IPS-NIHi11 (cell line): ENCODE results near the gene INPP5E.

ENCODE experiments used
- DNase-seq: peaks from one replicate; pipeline ENCODE4 v3.0.0; 2012; ENCODE audit warnings: mixed read lengths, low spot score

The INPP5E gene

DNA sequence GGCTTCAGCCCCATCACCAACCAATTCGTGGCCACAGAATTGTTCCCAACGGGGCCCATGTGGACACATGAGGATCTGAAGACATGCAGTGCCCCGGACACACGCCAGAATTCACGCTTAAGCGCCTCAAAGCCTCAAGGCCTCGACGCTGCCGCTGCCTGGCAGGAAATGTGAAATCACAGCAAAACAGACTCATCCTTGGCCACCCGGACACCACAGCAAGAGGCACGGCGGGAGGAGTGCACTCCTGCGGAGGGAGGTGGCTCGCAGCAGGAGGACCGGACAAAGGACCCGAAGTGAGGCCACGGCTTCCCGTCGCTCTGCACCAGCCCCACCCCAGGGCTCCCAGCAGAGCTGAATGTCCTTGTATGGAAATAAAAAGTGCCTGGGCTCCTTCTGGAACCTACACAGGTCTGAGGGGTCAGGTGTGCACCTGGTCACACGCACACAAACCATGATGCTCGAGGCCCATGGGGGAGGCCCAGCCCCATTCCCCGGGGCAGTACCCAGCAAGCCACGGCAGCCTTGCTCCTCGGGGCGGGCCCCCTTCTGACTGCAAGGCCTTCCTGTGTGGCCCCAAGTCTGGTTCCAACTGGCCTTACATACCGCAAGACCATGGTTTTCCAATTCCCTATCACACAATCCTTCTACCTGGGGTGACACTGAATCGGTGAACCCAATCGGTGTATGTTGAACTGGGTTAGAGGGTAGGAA is 33.2 kb upstream of the INPP5E start:
- DNase-seq, result no peak

DNA sequence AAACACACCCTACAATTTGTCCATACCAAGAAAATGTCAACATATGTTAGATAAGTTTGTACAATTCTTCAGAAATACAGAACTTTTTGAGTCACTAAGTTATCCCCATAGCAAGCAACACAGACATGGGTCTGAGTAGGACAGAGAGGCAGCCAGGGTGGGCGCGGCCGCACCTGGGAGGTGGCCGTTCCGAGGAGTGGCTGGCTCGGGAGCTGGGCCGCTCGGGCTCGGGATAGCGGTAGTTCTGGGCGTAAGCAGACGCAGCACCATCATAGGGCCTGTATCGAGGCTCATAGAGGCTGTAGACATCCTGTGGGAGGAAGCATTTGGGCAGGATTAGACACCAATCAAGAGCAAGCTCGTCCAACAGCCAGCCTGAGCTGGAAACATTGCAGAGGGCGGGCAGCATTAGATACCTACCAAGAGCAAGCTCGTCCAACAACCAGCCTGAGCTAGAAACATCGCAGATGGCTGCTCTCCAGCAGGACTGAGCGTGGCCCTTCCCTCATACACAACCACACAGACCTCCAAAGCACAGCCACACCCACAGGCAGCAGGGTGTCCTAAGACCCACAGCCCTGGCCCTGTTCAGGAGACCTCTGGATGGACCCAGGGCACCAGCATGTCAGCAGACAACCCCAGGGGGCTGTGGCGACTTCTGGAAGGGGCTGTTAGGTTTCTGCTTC is 32.3 kb upstream of the INPP5E start:
- no peak for DNase-seq

DNA sequence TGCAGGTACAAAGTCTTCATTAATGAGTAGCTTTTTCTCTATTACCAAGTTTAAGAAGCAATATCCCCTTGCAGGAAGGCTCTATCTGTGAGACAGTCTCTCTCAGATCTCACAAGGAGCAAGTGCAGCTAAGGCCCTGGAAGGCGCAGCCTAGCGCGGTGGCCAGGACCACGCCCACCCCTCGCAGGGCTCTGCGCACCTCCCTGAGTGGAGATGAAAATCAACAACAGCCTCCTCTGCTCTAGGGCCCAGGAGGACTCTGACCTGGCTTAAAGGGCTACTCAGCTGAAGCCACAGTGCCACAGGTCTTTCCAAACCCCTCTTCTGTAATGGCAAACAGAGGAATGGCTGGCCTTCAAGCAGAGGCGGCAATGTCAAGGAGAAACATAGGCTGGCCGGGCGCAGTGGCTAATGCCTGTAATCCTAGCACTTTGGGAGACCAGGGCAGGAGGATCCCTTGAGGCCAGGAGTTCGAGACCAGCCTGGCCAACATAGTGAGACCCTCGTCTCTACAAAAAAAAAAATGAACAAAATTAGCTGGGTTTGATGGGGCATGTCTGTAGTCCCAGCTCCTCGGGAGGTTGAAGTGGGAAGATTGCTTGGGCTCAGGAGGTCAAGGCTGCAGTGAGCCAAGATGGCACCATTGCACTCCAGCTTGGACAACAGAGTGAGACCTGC is 31.3 kb upstream of the INPP5E start:
- no peak for DNase-seq

GRCh38 chr9:136470356-136470755 is 30.7 kb upstream of the INPP5E start:
- DNase-seq, result no peak

GRCh38 chr9:136467766-136468165 is 28.1 kb upstream of the INPP5E start:
- no peak for DNase-seq

- DNase-seq, result no peak
These were observed 26.5 kb upstream of the INPP5E start for GRCh38 chr9:136466155-136466541.

DNA sequence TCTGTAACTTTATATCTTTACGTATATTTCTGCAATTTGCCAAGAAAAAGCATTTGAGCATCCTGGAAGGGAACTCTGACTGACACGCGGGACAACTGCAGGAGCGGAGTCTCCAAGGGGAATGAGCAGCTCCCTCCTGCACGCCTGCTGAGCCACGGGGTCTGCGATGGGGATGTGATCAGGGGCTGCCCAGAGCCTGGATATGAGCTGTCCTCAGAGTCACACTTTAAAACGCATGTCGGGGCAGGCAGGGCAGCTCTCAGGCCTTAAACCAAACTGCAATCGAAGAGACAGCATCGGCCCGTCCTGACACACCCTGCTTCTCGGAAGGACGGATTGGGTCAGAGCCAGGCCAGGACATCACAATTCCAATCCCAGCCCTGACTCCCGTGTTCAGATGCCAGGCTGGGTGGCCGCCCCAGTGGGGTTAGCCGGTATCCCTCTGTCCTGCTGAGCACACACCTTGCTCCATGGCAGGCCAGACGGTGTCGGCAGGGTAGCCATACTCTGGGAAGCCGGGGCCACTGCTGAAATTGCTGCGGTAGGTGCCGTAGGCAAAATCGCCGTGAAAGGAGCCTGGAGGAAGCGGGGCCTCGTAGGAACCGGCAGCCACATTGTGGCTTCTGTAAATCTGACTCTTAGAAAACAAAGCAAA is 26.0 kb upstream of the INPP5E start:
- no peak for DNase-seq

DNA sequence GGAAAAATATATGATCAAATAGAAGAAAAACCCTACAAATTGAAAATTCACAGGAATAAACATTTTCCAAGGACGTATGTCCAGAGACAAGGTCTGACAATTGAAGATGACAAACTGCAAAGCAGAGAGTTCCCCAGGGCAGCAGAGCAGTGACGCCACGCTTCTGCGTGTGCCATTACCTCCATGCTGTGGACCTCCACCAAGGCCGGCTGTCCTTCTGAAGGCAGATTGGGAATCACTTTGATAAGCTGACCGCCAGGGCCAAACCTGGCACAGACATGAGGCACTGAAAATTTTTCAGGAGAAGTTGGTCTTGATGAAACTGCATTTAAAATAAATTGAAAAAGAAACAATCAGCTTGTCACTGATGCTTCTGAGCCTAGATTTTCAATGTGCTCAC is 24.6 kb upstream of the INPP5E start:
- no peak for DNase-seq

DNA sequence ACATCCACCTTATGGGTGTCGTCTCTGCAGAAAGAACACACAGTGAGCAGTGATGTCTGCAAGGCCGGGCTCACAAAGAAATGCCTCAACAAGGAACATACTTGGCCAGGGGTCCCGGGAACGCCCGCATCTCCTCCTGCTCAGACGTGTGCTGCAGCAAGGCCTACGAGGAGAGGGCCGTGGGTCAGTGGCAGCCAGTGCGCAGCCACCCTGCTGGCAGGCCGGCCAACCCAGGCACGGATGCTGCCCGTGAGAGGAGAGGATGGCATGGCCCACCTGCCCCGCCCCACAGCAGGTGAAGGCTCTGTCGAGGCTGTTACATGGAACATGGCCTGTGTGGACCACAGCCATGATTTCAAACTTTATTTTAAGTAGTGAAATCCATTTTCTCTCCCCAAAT is 23.9 kb upstream of the INPP5E start:
- no peak for DNase-seq

DNA sequence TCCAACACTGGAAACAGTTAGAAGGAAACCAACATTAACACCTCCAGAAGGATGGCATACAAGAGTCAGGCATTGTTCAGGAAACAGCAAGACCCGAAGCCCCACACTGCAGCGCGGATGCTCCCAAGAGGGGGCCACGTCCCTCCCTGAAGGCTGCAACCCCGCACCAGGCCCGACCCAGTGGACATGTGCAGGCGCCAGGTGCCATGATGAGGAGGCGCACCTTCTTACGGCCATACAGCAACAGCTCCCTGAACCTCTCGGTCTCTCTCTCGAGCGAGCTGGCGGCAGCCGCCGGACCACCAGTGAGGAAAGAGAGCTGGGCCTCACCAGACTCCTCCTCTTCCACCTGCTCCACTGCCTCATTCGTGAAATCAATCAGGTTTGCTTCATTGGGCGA is 23.0 kb upstream of the INPP5E start:
- DNase-seq, result no peak

DNA sequence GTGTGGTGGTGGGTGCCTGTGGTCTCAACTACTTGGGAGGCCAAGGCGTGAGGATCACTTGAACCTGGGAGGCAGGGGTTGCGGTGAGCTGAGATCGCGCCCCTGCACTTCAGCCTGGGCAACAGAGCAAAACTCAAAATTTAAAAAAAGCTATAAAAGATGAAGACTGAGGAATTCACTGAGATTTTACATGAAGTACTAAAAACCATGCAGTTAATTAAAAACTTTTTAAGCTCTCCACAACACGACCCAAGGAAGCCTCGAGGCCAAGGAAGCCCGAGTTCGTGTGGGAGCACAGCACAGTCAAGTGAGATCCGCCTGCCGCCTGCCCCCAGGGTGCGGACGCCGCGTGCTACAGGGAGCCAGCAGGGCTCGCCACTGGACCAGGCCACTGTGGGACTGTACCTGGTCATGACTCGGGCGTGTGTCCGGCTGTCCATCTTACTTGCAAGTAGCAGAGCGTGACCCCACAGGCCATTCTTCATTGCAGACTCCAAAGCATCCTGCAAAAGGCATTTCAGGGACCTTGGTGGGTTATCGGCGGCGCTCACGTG is 21.2 kb upstream of the INPP5E start:
- no peak for DNase-seq

DNA sequence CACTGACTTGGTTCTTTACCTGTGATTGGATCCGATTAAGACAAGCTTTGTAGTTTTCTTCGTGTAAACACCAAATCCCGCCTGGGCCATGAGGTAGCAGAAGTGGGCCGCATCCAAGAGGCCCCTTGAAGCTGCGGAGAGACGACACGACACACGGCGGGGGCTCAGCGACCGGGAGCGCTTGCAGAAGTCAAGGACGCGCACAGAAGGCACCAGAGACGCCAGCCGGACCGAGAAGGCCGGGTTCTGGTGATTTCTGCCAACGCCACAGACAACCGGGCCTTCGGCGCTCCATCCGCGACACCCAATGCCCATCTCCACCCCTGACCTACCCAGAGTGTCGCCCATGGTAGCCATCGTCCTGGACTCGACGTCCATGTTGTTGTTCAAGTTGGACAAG is 19.8 kb upstream of the INPP5E start:
- DNase-seq, result no peak

- no peak for DNase-seq
These were observed 17.7 kb upstream of the INPP5E start for GRCh38 chr9:136457326-136457725.

DNA sequence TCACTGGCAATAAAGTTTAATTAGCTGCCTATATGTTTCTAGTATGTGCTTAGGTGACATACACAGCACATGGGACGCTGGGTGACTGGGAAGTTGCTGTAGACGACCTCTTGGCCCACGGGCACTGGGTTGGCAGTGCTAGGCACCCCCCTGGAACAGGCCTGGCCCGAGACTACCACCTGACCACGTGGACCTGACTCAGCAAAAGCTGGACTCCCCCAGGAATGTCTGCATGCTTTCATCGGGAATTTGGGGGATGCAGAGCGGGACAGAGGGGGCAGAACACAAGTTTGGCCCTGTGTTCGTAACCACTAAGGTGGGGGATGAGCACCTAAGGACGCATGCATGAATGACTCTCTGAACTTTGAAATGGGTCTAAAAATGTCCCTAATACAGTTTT is 16.6 kb upstream of the INPP5E start:
- DNase-seq, result no peak

DNA sequence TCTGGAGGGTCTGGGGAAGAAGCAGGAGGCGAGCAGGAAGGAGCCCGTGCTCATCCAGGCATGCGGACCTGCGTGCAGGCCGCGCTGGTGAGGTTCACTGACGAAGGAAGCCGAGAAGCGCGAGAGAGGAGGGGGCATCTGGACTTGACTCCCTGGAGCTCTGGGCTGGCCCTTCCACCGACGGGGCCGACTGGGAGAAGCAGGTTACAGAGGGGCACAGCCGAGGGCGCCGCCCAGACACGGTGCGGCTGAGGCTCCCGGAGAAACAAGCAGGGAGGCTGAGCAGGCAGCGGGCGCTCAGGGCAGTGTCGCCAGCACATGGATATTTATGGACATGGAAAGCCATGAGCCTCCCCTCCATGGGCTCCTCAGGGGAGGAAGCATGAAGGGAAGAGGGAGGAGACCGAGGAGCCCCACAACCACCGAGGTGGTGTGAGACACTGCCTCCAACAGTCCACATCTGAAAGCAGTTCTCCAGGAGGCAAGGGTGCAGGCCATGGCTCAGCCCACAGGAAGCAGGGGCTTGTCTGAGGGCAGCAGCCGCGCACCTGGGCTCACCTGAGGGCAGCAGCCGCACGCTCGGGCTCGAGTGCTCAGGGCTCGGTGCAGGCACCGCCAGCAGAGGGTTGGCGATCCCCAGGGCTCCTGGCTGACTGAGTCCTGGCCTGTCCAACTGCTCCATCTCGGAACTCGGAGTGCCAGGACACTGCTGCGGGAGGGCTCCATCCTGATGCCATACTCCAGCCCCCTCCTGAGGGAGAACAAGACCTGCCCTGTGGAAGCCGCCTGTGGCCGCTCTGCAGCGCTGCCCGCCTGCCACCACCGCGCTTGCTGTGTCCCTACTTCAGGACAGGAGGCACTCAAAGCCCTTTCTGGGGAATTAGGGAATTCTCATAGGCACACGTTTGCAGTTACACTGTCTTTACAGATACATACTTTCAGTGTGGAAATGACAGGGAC is 15.7 kb upstream of the INPP5E start:
- no peak for DNase-seq

DNA sequence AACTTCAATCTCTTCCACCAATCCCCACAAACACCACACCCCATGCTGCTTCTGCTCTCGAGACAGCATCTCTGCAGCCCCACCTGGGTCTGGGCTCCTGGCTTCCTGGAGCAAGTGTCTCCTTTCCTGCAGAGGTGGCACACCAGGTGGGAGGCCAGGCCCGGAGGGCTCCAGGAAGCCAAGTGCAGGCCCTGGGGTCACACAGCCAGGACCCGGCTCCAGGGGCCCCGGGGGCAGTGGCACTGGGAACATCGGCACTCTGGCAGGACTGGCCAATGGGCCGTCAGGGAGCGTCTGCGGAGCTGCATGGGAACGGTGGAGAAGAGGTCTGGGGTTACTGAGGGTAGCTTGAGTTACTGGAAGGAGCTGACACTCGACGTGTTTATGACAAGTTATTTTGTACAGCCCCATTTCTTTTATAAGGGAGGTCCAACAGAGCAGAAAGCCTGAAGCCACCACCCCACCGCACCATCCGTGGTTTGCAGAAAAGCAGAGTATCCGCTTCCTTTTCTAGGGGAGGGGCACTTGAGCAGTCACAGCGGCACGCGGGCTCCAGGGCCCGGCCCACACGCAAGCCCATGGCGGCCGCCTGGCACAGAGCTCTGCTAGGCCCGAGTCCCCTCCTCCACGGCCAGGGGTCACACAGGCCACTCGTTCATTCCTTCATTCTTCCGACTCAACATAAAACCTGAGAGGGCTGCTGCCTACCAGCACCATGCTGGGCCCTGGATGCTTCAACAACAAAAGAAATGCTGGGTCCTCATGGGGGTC is 14.6 kb upstream of the INPP5E start:
- no peak for DNase-seq

- no peak for DNase-seq
These were observed 13.7 kb upstream of the INPP5E start for GRCh38 chr9:136453326-136453725.

GRCh38 chr9:136451221-136451877 is 11.7 kb upstream of the INPP5E start:
- DNase-seq, result no peak

DNA sequence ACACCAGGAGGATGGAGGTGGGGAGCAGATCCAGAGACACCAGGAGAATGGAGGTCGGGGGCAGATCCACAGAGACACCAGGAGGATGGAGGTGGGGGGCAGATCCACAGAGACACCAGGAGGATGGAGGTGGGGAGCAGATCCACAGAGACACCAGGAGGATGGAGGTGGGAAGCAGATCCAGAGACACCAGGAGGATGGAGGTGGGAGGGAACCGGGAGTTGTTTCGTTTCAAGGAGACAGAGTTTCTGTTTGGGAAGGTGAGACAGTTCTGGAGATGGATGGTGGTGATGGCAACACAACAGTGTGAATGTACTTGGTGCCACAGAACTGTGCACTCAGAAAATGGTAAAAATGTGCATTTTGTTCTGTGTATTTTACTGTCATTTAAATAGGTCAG is 9.0 kb upstream of the INPP5E start:
- no peak for DNase-seq

DNA sequence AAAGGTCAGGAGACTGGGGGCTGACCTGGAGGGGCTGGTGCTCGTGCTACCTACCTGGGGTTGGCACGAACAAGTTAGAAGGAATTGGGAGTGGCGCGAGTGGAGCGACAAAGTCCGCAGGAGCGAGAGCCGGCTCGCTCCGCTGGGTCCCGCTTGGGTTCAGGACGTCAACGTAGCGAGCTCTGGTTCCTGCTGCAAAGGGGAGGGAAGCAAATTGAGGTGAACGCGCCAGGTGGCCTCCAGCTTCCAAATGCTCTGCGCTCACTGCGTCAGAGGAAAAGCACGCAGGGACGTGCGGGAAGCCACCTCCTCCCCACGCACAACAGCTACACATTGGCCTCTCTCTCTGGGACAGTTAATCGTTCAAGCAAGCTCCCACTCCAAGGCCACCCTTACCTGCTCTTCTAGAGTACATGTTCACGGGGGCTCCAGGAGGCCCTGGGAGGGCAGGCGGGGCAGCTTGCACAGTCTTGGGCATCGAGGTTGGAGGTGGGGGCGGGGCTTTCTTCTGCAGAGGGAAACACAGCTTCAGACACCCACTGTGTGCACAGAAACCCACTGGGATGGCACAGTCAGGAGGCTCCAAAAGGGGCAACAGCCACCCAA is 7.6 kb upstream of the INPP5E start:
- no peak for DNase-seq
